ENCODE data around the gene SLC47A2. TPM values are rescaled to one million over a fixed set of nuclear protein-coding genes. Genes with fewer than 3 reads are reported as not detected.

SLC47A2 gene
- total RNA-seq, 1 donor from 2014 or later: not detected

DNA sequence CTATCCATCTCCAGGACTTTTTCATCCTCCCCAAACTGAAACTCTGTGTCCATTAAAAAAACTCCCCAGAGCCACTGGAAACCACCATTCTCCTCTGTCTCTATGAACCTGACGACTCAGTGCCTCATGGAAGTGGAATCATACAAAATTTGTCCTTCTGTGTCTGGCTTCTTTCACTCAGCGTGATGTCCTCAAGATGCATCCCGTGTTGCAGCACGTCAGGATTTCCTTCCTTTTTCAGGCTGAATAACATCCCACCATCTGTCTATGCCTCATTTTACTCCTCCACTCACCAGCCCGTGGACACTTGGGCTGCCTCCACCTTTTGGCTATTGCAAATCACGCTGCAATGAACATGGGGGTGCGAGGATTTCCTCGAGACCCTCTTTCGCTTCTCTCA is 44.4 kb upstream of the SLC47A2 start:
- ATAC-seq: no peak
- no peaks in the 10 kb centered on the region for H3K9me3 ChIP-seq
- no peaks in the 10 kb centered on the region for H3K4me1 ChIP-seq
- DNase-seq: no peak
- H3K27me3 ChIP-seq: no peaks in the 10 kb centered on the region
- TF ChIP-seq, protein P1, sequence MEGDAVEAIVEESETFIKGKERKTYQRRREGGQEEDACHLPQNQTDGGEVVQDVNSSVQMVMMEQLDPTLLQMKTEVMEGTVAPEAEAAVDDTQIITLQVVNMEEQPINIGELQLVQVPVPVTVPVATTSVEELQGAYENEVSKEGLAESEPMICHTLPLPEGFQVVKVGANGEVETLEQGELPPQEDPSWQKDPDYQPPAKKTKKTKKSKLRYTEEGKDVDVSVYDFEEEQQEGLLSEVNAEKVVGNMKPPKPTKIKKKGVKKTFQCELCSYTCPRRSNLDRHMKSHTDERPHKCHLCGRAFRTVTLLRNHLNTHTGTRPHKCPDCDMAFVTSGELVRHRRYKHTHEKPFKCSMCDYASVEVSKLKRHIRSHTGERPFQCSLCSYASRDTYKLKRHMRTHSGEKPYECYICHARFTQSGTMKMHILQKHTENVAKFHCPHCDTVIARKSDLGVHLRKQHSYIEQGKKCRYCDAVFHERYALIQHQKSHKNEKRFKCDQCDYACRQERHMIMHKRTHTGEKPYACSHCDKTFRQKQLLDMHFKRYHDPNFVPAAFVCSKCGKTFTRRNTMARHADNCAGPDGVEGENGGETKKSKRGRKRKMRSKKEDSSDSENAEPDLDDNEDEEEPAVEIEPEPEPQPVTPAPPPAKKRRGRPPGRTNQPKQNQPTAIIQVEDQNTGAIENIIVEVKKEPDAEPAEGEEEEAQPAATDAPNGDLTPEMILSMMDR (IDR thresholded peaks at IDR 0.05): no peak
- H3K36me3 ChIP-seq: no peaks in the 10 kb centered on the region
- H3K27ac ChIP-seq: no peak overlapping the region
- intact Hi-C loops (cut with DNase I): no loop called here
- no peak overlapping the region for H3K4me3 ChIP-seq

DNA sequence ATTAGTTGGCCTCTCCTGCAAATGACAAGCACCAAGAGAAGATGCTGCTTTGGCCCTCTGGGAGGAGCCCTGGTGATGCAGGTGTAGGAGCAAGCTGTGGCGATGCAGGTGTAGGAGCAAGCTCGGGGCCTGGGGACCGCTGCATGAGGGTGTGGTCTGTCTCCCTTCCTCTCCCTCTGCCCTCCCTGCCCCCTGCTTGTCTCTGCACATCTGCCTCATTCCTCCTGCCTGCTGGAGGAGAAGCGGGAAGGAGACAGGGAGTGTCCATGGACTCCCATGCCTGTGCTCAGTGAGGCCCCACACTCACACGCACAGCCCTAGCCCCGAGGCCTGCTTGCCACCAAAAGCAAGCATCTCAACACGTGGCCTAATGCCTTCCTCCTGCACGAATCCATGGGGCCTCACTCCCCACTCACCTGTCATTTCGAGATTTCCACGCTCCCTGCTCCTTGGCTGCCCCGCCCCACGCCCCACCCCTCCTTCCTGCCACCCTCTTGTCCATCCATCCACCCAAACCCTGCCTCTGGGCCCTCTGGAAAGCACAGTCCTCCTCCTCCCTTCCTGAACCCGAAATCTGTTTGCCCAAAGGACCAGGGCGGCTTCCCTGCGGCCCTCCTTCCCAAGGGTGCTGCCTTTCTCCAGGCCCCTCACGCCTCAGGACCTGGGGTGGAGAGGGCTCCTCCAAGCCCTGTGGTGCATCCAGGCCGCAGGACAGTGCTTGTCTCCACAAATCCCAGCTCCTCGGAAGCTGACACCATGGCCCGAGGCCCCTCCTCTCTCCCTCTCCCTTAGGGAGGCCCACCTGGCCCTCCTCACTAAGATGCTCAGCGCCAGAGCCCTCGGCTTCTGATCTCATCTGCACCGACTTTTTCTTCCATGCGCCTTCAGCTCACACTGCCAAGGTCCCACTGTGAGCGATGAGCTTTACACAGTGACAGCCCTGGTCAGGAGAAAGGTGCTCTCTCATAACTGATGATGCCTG is 43.5 kb upstream of the SLC47A2 start:
- no peaks in the 10 kb centered on the region for H3K4me1 ChIP-seq
- H3K4me3 ChIP-seq: no peak overlapping the region
- no peaks in the 10 kb centered on the region for H3K9me3 ChIP-seq
- DNase-seq (no peak), ATAC-seq (no peak)
- TF ChIP-seq, protein P1 (IDR thresholded peaks at IDR 0.05): no peak
- intact Hi-C loops (cut with DNase I): loop anchor here (5.0 kb wide), 1 partner anchor 243 kb away; no protein-coding TSS in a partner anchor
- H3K27me3 ChIP-seq: no peaks in the 10 kb centered on the region
- no peaks in the 10 kb centered on the region for H3K36me3 ChIP-seq
- no peak overlapping the region for H3K27ac ChIP-seq

DNA sequence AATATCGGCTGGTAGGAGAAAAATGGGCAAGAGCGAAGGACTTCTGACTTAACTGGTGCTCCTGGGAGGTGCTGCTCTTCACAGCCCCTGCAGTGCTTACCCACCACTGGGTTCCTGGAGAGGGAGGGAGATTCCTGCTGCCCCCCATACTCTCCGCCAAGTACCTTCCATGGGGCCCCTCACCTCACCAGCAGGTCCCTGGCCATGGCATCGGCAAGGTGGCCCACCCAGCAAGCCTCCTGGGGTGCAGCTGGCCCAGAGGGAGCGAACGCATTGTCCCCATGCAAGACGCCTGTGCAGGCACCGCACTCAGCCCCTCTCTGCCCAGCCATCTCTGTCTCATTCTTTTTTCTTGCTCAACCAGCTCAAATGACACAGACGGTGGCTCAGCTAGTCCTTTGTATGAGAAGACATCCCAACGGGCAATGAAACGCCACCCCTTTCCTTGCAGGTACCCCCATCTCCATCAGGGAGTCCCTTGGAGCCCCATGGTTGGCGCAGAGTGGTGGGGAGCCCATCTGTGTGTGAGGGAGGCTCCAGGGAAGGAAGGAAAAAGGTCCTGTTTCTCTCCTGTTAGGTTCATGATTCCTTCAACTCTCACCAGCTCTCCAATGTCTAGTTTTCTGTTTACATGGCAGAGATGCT is 41.3 kb upstream of the SLC47A2 start:
- Histone ChIP-seq H3K9me3 (no peaks in the 10 kb centered on the region), H3K27me3 (no peaks in the 10 kb centered on the region), H3K36me3 (no peaks in the 10 kb centered on the region), H3K4me1 (peaks cover 2% of the 10 kb centered on the region), H3K4me3 (no peak overlapping the region), H3K27ac (no peak overlapping the region)
- ATAC-seq (no peak), DNase-seq (no peak)
- TF ChIP-seq, protein P1 (IDR thresholded peaks at IDR 0.05): no peak
- intact Hi-C loops (cut with DNase I): loop anchor here (5.0 kb wide), 1 partner anchor 240 kb away; no protein-coding TSS in a partner anchor

DNA sequence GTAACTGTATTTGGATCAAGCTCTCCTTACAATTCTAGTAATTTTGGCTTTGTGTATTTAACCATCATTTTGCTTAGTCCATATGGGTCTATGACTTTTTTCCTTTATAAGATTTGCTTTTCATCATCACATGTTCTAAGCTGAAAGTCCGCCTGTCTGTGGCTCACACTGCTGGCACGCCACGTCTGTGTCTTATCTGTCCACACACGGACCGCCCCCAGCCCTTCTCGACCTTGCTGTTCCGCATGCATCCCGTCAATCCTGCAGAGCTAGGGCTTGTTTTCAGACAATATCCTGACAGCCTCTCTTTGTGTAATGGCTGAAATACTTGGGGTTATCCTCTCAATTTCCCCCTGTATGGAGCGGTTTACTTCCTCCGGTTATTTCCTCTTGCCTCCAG is 40.2 kb upstream of the SLC47A2 start:
- TF ChIP-seq, protein P1 (IDR thresholded peaks at IDR 0.05): no peak
- Histone ChIP-seq H3K27ac (no peak overlapping the region), H3K36me3 (no peaks in the 10 kb centered on the region), H3K9me3 (no peaks in the 10 kb centered on the region), H3K4me3 (no peak overlapping the region), H3K27me3 (no peaks in the 10 kb centered on the region), H3K4me1 (peaks cover 5% of the 10 kb centered on the region)
- ATAC-seq (no peak), DNase-seq (no peak)
- intact Hi-C loops (cut with DNase I): loop anchor here (5.0 kb wide), 1 partner anchor 239 kb away; no protein-coding TSS in a partner anchor

DNA sequence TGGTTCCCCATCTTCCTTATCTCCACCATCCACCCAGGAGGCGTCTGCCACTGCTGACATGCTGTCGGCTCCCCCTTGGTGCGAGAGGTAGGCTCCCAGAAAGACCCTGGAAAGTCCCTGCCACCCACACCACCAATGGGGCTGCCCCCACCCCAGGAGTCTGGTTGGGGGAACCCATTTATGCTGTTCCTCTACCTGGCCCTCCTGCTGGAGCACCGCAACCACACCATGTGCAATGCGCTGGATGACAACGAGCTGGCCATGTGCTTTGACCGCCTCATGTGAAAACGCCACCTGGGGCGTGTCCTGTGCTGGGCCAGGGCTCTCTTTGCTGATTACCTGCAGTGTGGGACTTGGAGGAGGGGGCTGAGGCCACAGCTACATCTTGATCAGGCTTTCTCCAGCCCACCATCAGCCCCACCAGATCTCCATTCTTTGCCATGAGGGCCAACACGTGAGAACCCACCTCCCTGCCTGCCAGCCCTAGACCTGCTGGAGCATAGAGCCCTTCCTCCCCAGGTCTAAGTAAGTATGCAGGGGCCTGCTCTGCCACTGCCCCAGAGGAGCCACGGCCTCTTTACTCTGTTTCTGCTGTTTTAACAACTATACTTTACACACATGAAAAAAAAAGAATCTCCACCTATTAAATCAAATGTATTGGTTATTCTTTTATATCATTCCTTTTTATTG is 39.6 kb upstream of the SLC47A2 start:
- TF ChIP-seq, protein P1 (IDR thresholded peaks at IDR 0.05): no peak
- intact Hi-C loops (cut with DNase I): loop anchor here (5.0 kb wide), 1 partner anchor 239 kb away; no protein-coding TSS in a partner anchor
- DNase-seq: no peak
- Histone ChIP-seq H3K27me3 (no peaks in the 10 kb centered on the region), H3K4me3 (no peak overlapping the region), H3K27ac (no peak overlapping the region), H3K9me3 (no peaks in the 10 kb centered on the region), H3K36me3 (no peaks in the 10 kb centered on the region), H3K4me1 (peaks cover 5% of the 10 kb centered on the region)
- ATAC-seq: no peak

Measured in upper lobe of right lung (tissue), 1 donor.